Measurements from ENCODE around the gene SPATA6L.
A peak's percentile ranks its signal among the peaks of the same experiment; 100 is the strongest.

SPATA6L gene

GRCh38 chr9:4686584-4686983 is 20.3 kb upstream of the SPATA6L start:
- no peak overlapping the region for H3K9ac ChIP-seq (ENCODE audit: low read depth, low read length)
- H3K9me3 ChIP-seq (ENCODE audit: control insufficient read depth, insufficient read depth, low read length): no peaks in the 10 kb centered on the region
- peaks cover 4% of the 10 kb centered on the region; the same call in 1 of the 2 replicates for H3K36me3 ChIP-seq (ENCODE audit: insufficient read depth, low read length)
- no peaks in the 10 kb centered on the region for H3K4me1 ChIP-seq (ENCODE audit: insufficient read depth, low read length)

- H3K9me3 ChIP-seq (ENCODE audit: control insufficient read depth, insufficient read depth, low read length): no peaks in the 10 kb centered on the region
- no peak overlapping the region for H3K9ac ChIP-seq (ENCODE audit: low read depth, low read length)
- H3K4me1 ChIP-seq (ENCODE audit: insufficient read depth, low read length): no peaks in the 10 kb centered on the region
- peaks cover 4% of the 10 kb centered on the region; the same call in 1 of the 2 replicates for H3K36me3 ChIP-seq (ENCODE audit: insufficient read depth, low read length)
These were observed 19.8 kb upstream of the SPATA6L start for GRCh38 chr9:4686112-4686511.

GRCh38 chr9:4684820-4685219 is 18.5 kb upstream of the SPATA6L start:
- Histone ChIP-seq H3K9ac (ENCODE audit: low read depth, low read length) (no peak overlapping the region), H3K9me3 (ENCODE audit: control insufficient read depth, insufficient read depth, low read length) (no peaks in the 10 kb centered on the region), H3K4me1 (ENCODE audit: insufficient read depth, low read length) (no peaks in the 10 kb centered on the region), H3K36me3 (ENCODE audit: insufficient read depth, low read length) (peaks cover 4% of the 10 kb centered on the region; the same call in 1 of the 2 replicates)

DNA sequence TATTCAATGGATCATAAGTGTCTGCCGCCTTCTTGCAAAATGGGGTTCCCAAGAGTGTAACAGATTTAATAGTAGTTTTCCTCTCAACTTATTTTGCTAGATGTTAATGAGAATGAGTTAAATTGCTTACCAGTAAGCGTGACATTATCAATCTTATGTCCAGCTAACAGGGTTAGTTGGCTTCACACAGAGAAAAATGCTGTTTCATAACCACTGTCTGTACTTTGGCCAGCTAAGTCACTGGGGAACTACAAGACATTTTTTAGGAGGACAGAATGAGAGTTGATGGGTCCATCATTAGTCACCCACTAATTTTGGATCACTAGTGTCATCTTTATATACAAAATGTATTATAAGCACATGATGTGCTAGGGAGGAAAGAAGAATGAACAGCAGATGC is 14.5 kb upstream of the SPATA6L start:
- Histone ChIP-seq H3K4me1 (ENCODE audit: insufficient read depth, low read length) (peaks cover 11% of the 10 kb centered on the region), H3K9me3 (ENCODE audit: control insufficient read depth, insufficient read depth, low read length) (no peaks in the 10 kb centered on the region), H3K9ac (ENCODE audit: low read depth, low read length) (peak overlapping the region; percentile 88), H3K36me3 (ENCODE audit: insufficient read depth, low read length) (peaks cover 4% of the 10 kb centered on the region; the same call in 1 of the 2 replicates)

DNA sequence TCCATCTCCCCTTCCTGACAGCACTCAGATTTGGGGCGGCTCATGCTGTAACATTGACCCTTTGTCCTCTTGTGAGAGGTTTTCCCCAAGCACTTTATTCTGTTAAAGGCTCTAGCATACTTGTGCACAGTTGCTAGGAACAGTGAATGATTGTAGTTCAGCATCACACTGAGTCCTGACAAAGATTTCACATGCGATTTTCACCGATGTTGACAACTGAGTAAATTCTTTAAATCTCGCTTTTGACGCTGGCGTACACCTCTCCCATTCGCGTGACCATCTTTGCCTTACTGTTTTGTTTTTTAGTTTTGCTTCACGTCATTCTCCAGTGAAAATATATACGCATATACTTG is 13.9 kb upstream of the SPATA6L start:
- Histone ChIP-seq H3K36me3 (ENCODE audit: insufficient read depth, low read length) (peaks cover 4% of the 10 kb centered on the region; the same call in 1 of the 2 replicates), H3K9me3 (ENCODE audit: control insufficient read depth, insufficient read depth, low read length) (no peaks in the 10 kb centered on the region), H3K4me1 (ENCODE audit: insufficient read depth, low read length) (peaks cover 11% of the 10 kb centered on the region), H3K9ac (ENCODE audit: low read depth, low read length) (peak overlapping the region; percentile 88)

- H3K9ac ChIP-seq (ENCODE audit: low read depth, low read length): peak within 1 kb of the TSS; percentile 88
- peaks cover 11% of the 10 kb centered on the region for H3K4me1 ChIP-seq (ENCODE audit: insufficient read depth, low read length)
- peaks cover under 1% of the 10 kb centered on the region; the same call in 1 of the 2 replicates for H3K36me3 ChIP-seq (ENCODE audit: insufficient read depth, low read length)
These were observed 13.2 kb upstream of the SPATA6L start, which contains the start of gene CDC37L1 for GRCh38 chr9:4679268-4680172. Gene CDC37L1, plus strand, starts transcription at chr9:4679569. Its CDS starts 199 bp downstream, at chr9:4679768.

DNA sequence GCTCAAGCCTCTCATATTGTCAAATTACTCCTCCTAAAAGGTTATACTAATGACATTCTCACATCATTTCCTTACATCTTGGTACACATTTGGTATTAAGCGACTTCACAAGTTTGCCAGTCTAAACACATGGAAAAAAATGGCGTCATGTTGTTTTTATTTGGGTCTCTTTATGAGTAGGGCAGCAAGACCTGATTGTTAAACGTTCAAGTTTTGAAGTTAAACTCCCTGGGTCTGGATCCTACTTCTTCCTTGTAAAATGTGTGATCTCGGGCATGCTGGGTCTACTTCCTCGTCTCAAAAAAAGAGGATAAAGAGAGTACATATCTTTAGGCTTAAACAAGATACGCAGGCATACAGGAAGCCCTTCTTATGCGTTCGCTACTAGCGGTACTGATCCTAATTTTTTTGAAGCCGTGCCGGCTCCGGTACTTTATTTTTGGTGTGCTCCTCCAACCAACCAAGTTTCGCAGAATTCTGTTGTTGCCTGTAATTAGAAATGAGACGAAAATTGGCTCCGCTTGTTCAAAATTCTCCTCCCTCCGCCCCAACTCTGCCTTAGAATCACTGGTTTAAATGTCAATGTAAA is 12.5 kb upstream of the SPATA6L start:
- Histone ChIP-seq H3K9me3 (ENCODE audit: control insufficient read depth, insufficient read depth, low read length) (no peaks in the 10 kb centered on the region), H3K4me1 (ENCODE audit: insufficient read depth, low read length) (peaks cover 11% of the 10 kb centered on the region), H3K36me3 (ENCODE audit: insufficient read depth, low read length) (no peaks in the 10 kb centered on the region), H3K9ac (ENCODE audit: low read depth, low read length) (peak overlapping the region; percentile 88)

More at GRCh38 chr9:4679268-4680172, 13.2 kb upstream of the SPATA6L start, which contains the start of gene CDC37L1:
- H3K9me3 ChIP-seq (ENCODE audit: control insufficient read depth, insufficient read depth, low read length): no peaks in the 10 kb centered on the region

- H3K36me3 ChIP-seq (ENCODE audit: insufficient read depth, low read length): no peaks in the 10 kb centered on the region
- H3K9ac ChIP-seq (ENCODE audit: low read depth, low read length): no peak overlapping the region
- H3K9me3 ChIP-seq (ENCODE audit: control insufficient read depth, insufficient read depth, low read length): no peaks in the 10 kb centered on the region
- peaks cover 11% of the 10 kb centered on the region for H3K4me1 ChIP-seq (ENCODE audit: insufficient read depth, low read length)
These were observed 11.1 kb upstream of the SPATA6L start for GRCh38 chr9:4677392-4677791.

DNA sequence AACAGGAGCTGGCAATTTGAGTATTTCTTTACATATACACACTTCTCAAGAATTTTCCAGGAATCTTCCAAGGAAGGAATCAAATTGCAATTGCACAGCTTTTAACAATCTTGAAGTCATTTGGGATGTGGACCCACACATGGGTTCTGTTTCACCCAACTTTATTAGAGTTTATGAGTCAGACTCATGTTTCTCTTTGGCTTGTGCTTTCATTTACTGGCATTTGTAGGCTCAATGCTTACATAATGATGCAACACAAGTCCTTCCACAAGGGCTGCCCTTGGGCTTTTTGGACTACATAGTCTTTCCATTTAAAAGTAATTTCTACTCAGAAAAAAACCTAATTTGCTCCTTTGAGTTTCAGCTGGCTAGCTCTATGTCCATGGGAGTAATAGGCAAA is 8.5 kb upstream of the SPATA6L start:
- no peaks in the 10 kb centered on the region for H3K36me3 ChIP-seq (ENCODE audit: insufficient read depth, low read length)
- no peaks in the 10 kb centered on the region for H3K9me3 ChIP-seq (ENCODE audit: control insufficient read depth, insufficient read depth, low read length)
- no peak overlapping the region for H3K9ac ChIP-seq (ENCODE audit: low read depth, low read length)
- H3K4me1 ChIP-seq (ENCODE audit: insufficient read depth, low read length): peaks cover 14% of the 10 kb centered on the region

GRCh38 chr9:4671737-4672136 is 5.5 kb upstream of the SPATA6L start:
- Histone ChIP-seq H3K4me1 (ENCODE audit: insufficient read depth, low read length) (peaks cover 4% of the 10 kb centered on the region; the same call in 1 of the 2 replicates), H3K36me3 (ENCODE audit: insufficient read depth, low read length) (no peaks in the 10 kb centered on the region), H3K9ac (ENCODE audit: low read depth, low read length) (no peak overlapping the region), H3K9me3 (ENCODE audit: control insufficient read depth, insufficient read depth, low read length) (no peaks in the 10 kb centered on the region)

DNA sequence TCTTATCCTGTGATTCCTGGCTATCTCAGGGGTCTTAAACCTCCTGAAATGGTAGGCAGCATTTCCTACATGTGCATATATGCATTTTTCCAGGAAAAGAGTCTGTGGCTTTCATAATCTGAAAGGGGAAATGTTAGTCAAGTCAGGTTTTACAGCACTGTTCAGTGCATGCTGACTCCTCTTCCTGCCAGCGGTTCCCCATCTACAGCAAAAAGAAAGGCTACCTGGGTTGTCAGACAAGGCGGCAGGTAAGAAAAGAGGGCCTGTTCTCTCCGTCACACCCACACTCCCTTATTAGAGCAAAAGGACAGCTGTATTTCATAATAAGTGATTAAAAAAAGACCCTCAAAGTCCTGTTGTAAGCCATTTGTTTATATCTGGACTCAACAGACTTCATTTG is 4.3 kb upstream of the SPATA6L start:
- no peaks in the 10 kb centered on the region for H3K36me3 ChIP-seq (ENCODE audit: insufficient read depth, low read length)
- no peak overlapping the region for H3K9ac ChIP-seq (ENCODE audit: low read depth, low read length)
- peaks cover 4% of the 10 kb centered on the region; the same call in 1 of the 2 replicates for H3K4me1 ChIP-seq (ENCODE audit: insufficient read depth, low read length)
- no peaks in the 10 kb centered on the region for H3K9me3 ChIP-seq (ENCODE audit: control insufficient read depth, insufficient read depth, low read length)

GRCh38 chr9:4669890-4670289 is 3.6 kb upstream of the SPATA6L start:
- Histone ChIP-seq H3K9ac (ENCODE audit: low read depth, low read length) (no peak overlapping the region), H3K4me1 (ENCODE audit: insufficient read depth, low read length) (peaks cover 10% of the 10 kb centered on the region; the same call in 1 of the 2 replicates), H3K9me3 (ENCODE audit: control insufficient read depth, insufficient read depth, low read length) (no peaks in the 10 kb centered on the region), H3K36me3 (ENCODE audit: insufficient read depth, low read length) (no peaks in the 10 kb centered on the region)

DNA sequence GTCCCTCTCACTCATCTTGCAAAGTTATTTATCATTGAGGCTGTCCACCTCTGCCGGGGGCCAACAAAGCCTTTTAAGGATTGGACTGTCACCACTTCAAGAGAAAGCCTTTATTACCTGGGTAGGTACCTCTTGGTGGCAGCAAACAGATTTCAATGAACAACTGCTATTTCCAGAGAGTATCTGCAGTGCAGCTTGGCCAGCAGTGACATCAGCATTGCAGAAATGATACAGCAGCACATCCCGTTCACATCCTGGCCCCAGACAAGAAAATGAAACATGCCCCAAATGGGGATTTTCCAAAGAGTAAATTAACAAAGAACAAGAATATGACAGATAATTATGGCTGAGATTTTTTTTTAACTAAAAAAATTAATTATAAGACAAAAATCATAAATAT is 2.3 kb upstream of the SPATA6L start:
- Histone ChIP-seq H3K9me3 (ENCODE audit: control insufficient read depth, insufficient read depth, low read length) (no peaks in the 10 kb centered on the region), H3K36me3 (ENCODE audit: insufficient read depth, low read length) (no peaks in the 10 kb centered on the region), H3K9ac (ENCODE audit: low read depth, low read length) (no peak overlapping the region), H3K4me1 (ENCODE audit: insufficient read depth, low read length) (peaks cover 10% of the 10 kb centered on the region; the same call in 1 of the 2 replicates)

DNA sequence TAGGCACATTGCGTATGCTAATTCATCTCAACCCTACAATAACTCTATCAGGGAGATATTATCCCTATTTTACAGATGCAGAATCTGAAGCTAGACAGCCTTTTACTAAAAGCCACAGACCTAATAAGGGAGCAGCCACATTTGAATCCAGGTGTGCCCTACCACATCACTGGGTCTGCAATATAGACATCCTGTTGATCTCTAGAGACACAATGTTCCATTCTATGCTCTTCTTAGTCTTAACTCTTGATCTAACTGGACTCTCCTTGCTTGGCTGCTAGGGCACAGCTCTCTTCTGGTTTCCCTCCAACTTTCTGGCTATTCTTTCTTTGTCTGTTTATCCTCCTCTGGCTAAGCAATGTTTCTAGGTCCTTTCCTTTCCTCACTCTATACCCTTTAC is 1.4 kb upstream of the SPATA6L start:
- Histone ChIP-seq H3K9me3 (ENCODE audit: control insufficient read depth, insufficient read depth, low read length) (no peaks in the 10 kb centered on the region), H3K4me1 (ENCODE audit: insufficient read depth, low read length) (peaks cover 10% of the 10 kb centered on the region; the same call in 1 of the 2 replicates), H3K36me3 (ENCODE audit: insufficient read depth, low read length) (no peaks in the 10 kb centered on the region), H3K9ac (ENCODE audit: low read depth, low read length) (no peak overlapping the region)
